Measurements from ENCODE around the gene CDC14B.

Gene CDC14B

GRCh38 chr9:96480736-96481135 lies 138.9 kb downstream of the CDC14B start:
- Histone ChIP-seq H3K4me3 (ENCODE audit: low read depth in 1 of 2, low read length in 2 of 2) (no peak overlapping the region), H3K27ac (ENCODE audit: low read length) (no peak overlapping the region), H3K9me3 (ENCODE audit: insufficient read depth, low read length, severe bottlenecking) (no peaks in the 10 kb centered on the region), H3K79me2 (ENCODE audit: insufficient read depth, low read length) (no peaks in the 10 kb centered on the region), H3K4me1 (ENCODE audit: insufficient read depth, low read length) (no peaks in the 10 kb centered on the region), H2AFZ (ENCODE audit: low read depth, low read length) (no peak overlapping the region), H3K4me2 (ENCODE audit: insufficient read depth, low read length) (no peak overlapping the region), H4K20me1 (ENCODE audit: insufficient read depth, low read length) (no peaks in the 10 kb centered on the region), H3K36me3 (ENCODE audit: insufficient read depth, low read length) (no peaks in the 10 kb centered on the region), H3K9ac (ENCODE audit: low read depth, low read length) (no peak overlapping the region), H3K27me3 (ENCODE audit: insufficient read depth, low read length, poor library complexity) (no peaks in the 10 kb centered on the region)
- ATAC-seq (ENCODE audit: insufficient read depth, low read depth): no peak
- no peak for TF ChIP-seq CTCF (IDR thresholded peaks at IDR 0.05; ENCODE audit: borderline replicate concordance, extremely low read depth, low read length, poor library complexity, severe bottlenecking)
- no peak for TF ChIP-seq EZH2 (IDR thresholded peaks at IDR 0.05; ENCODE audit: borderline replicate concordance, low read depth, low read length, severe bottlenecking)
- DNase-seq: no peak

GRCh38 chr9:96478829-96479371 lies 140.7 kb downstream of the CDC14B start:
- DNase-seq: no peak
- no peak for ATAC-seq (ENCODE audit: insufficient read depth, low read depth)
- Histone ChIP-seq H3K27me3 (ENCODE audit: insufficient read depth, low read length, poor library complexity) (no peaks in the 10 kb centered on the region), H3K9me3 (ENCODE audit: insufficient read depth, low read length, severe bottlenecking) (no peaks in the 10 kb centered on the region), H3K4me2 (ENCODE audit: insufficient read depth, low read length) (no peak overlapping the region), H3K36me3 (ENCODE audit: insufficient read depth, low read length) (no peaks in the 10 kb centered on the region), H3K9ac (ENCODE audit: low read depth, low read length) (no peak overlapping the region), H3K4me3 (ENCODE audit: low read depth in 1 of 2, low read length in 2 of 2) (no peak overlapping the region), H4K20me1 (ENCODE audit: insufficient read depth, low read length) (no peaks in the 10 kb centered on the region), H3K27ac (ENCODE audit: low read length) (no peak overlapping the region), H3K79me2 (ENCODE audit: insufficient read depth, low read length) (no peaks in the 10 kb centered on the region), H2AFZ (ENCODE audit: low read depth, low read length) (no peak overlapping the region), H3K4me1 (ENCODE audit: insufficient read depth, low read length) (no peaks in the 10 kb centered on the region)
- TF ChIP-seq EZH2 (IDR thresholded peaks at IDR 0.05; ENCODE audit: borderline replicate concordance, low read depth, low read length, severe bottlenecking) (no peak), CTCF (IDR thresholded peaks at IDR 0.05; ENCODE audit: borderline replicate concordance, extremely low read depth, low read length, poor library complexity, severe bottlenecking) (no peak)

- H3K27ac ChIP-seq (ENCODE audit: low read length): no peak overlapping the region
- no peak overlapping the region for H3K4me3 ChIP-seq (ENCODE audit: low read depth in 1 of 2, low read length in 2 of 2)
- TF ChIP-seq EZH2 (IDR thresholded peaks at IDR 0.05; ENCODE audit: borderline replicate concordance, low read depth, low read length, severe bottlenecking): no peak
- no peak for TF ChIP-seq CTCF (IDR thresholded peaks at IDR 0.05; ENCODE audit: borderline replicate concordance, extremely low read depth, low read length, poor library complexity, severe bottlenecking)
- DNase-seq (no peak), ATAC-seq (ENCODE audit: insufficient read depth, low read depth) (no peak)
- no peaks in the 10 kb centered on the region for H4K20me1 ChIP-seq (ENCODE audit: insufficient read depth, low read length)
- no peaks in the 10 kb centered on the region; the same call in 1 of the 2 replicates for H3K36me3 ChIP-seq (ENCODE audit: insufficient read depth, low read length)
- H3K9me3 ChIP-seq (ENCODE audit: insufficient read depth, low read length, severe bottlenecking): no peaks in the 10 kb centered on the region
- H3K4me2 ChIP-seq (ENCODE audit: insufficient read depth, low read length): no peak overlapping the region
- no peak overlapping the region for H3K9ac ChIP-seq (ENCODE audit: low read depth, low read length)
- H3K4me1 ChIP-seq (ENCODE audit: insufficient read depth, low read length): no peaks in the 10 kb centered on the region
- no peaks in the 10 kb centered on the region for H3K27me3 ChIP-seq (ENCODE audit: insufficient read depth, low read length, poor library complexity)
- no peak overlapping the region for H2AFZ ChIP-seq (ENCODE audit: low read depth, low read length)
- H3K79me2 ChIP-seq (ENCODE audit: insufficient read depth, low read length): no peaks in the 10 kb centered on the region
Measured at GRCh38 chr9:96476591-96476990, 143.1 kb downstream of the CDC14B start.

GRCh38 chr9:96476013-96476412 lies 143.6 kb downstream of the CDC14B start:
- no peak for DNase-seq
- H3K27me3 ChIP-seq (ENCODE audit: insufficient read depth, low read length, poor library complexity): no peaks in the 10 kb centered on the region
- H3K4me3 ChIP-seq (ENCODE audit: low read depth in 1 of 2, low read length in 2 of 2): no peak overlapping the region
- no peak overlapping the region for H3K9ac ChIP-seq (ENCODE audit: low read depth, low read length)
- H4K20me1 ChIP-seq (ENCODE audit: insufficient read depth, low read length): no peaks in the 10 kb centered on the region
- H3K36me3 ChIP-seq (ENCODE audit: insufficient read depth, low read length): no peaks in the 10 kb centered on the region; the same call in 1 of the 2 replicates
- no peaks in the 10 kb centered on the region for H3K4me1 ChIP-seq (ENCODE audit: insufficient read depth, low read length)
- H3K27ac ChIP-seq (ENCODE audit: low read length): no peak overlapping the region
- H3K9me3 ChIP-seq (ENCODE audit: insufficient read depth, low read length, severe bottlenecking): no peaks in the 10 kb centered on the region
- H3K4me2 ChIP-seq (ENCODE audit: insufficient read depth, low read length): no peak overlapping the region
- H2AFZ ChIP-seq (ENCODE audit: low read depth, low read length): no peak overlapping the region
- TF ChIP-seq CTCF (IDR thresholded peaks at IDR 0.05; ENCODE audit: borderline replicate concordance, extremely low read depth, low read length, poor library complexity, severe bottlenecking): no peak
- TF ChIP-seq EZH2 (IDR thresholded peaks at IDR 0.05; ENCODE audit: borderline replicate concordance, low read depth, low read length, severe bottlenecking): no peak
- no peaks in the 10 kb centered on the region for H3K79me2 ChIP-seq (ENCODE audit: insufficient read depth, low read length)
- ATAC-seq (ENCODE audit: insufficient read depth, low read depth): no peak
